22Rv1 (cell line): ENCODE data around the gene VTI1A.

Experiments used
- ZFX ChIP-seq: fragments of 450-650 bp; IDR thresholded peaks from 2 replicates; pipeline ENCODE4 v1.6.1; 2017; ENCODE audit warnings: antibody characterized with exemption, borderline replicate concordance
- TF ChIP-seq, protein P1 (sequence below): fragments of 450-650 bp; IDR thresholded peaks from 2 replicates; pipeline ENCODE4 v1.5.1; 2017; ENCODE audit warnings: mild to moderate bottlenecking

DNA sequence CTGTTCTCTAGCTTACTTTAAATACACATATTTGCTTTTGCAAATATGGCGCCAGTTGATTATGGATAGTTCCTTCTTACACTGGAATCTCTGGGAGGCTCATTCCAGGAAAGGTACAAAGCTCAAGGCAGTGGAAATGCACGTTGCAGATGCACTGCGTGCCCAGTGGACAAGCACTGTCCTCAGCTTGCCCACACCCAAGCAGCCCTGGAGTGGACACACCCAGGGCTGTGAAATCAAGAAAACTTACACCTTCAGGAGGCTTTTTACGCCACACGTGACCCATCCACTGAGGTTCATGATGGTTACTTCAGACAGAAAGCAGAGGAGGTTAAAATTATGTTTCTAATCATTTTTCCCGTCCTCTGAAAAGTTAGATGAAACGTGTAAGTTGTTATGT, 248.5 kb downstream of the VTI1A start:
- TF ChIP-seq, protein P1, sequence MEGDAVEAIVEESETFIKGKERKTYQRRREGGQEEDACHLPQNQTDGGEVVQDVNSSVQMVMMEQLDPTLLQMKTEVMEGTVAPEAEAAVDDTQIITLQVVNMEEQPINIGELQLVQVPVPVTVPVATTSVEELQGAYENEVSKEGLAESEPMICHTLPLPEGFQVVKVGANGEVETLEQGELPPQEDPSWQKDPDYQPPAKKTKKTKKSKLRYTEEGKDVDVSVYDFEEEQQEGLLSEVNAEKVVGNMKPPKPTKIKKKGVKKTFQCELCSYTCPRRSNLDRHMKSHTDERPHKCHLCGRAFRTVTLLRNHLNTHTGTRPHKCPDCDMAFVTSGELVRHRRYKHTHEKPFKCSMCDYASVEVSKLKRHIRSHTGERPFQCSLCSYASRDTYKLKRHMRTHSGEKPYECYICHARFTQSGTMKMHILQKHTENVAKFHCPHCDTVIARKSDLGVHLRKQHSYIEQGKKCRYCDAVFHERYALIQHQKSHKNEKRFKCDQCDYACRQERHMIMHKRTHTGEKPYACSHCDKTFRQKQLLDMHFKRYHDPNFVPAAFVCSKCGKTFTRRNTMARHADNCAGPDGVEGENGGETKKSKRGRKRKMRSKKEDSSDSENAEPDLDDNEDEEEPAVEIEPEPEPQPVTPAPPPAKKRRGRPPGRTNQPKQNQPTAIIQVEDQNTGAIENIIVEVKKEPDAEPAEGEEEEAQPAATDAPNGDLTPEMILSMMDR, result no peak
- TF ChIP-seq ZFX, result no peak
